GM08714 (cell line): ENCODE data around the gene EYA2.

Experiments used
- H3K4me3 ChIP-seq: fragments of 200-500 bp; sonication (Bioruptor generic); 2 replicates; pipeline ENCODE4 v1.5.1; 2014; ENCODE audit warnings: mild to moderate bottlenecking, low read length, inconsistent platforms
- ZNF274 ChIP-seq: IDR thresholded peaks from 2 replicates; pipeline ENCODE4 v1.6.1; 2012; ENCODE audit warnings: mild to moderate bottlenecking, low read depth, low read length

EYA2 gene

DNA sequence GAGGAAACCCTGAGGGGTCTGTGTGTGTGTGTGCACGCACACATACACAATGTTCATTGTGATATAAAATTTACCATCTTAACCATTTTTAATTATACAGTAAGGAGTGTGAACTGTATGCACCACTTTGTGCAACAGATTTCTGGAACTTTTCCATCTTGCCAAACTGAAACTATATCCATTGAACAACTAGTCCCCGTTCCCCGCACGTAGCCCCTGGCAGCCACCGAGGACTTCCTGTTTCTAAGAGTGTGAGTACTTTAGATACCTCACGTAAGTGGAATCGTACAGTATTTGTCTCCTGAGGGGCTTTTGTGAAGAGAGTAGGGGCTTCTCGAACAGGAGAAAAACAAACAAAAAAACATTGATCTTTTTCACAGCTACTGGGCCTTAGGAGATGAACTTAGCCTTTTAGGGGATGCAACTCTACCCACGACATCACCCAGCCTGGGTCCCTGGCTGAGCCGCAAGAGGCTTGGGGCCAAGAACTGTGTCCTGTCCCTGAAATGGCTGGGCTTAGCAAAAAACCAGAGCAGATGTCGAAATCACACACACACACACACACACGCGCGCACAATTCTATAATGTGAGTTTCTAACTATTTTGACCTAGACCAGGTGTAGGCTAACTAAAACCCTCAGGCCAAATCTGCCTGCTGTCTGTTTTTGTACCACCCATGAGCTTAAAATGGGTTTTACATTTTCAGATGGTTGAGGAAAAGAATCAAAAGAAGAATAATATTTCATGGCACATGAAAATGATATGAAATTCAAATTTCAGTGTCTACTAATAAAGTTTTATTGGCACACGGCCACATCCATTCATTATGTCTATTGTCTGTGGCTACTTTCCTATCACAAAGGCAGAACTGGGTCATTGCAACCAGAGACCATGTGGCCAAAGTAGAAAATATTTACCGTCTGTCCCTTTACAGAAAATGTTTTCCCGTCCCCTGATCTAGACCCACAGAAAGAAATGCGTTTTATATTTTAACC lies 144.2 kb downstream of the EYA2 start:
- no peak for TF ChIP-seq ZNF274
- H3K4me3 ChIP-seq = no peak overlapping the region

DNA sequence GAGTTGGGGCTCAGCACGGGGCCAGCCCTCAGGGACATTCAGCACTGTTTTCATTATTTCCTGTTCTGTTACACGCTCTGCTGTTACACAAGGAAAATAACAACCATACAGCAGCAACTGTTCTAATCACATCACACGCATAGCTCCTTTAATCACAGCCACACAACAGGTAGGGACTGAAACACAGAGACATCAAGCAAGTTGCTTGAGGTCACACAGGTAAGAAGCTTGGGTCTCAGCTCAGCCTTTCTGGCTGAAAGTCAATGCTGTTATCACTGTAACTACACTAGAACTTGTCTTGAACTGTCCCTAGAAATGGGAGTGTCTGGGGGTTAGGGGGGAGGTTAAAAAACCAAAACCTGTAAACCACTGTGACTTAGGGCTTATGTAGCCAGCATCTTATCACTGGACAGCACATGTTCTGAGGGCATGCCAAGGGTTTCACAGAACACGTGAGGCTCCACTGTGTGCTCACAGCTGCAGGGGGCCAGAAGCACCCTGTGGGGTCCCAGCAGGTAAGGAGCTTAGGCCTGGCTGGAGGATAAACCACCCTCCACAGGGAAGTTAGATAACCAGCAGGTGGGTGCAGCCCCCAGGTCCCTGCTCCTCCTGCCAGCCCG lies 146.0 kb downstream of the EYA2 start:
- no peak overlapping the region for H3K4me3 ChIP-seq
- TF ChIP-seq ZNF274 = no peak

- TF ChIP-seq ZNF274 = no peak
- no peak overlapping the region for H3K4me3 ChIP-seq
Measured at GRCh38 chr20:47041396-47041899, 146.8 kb downstream of the EYA2 start.

DNA sequence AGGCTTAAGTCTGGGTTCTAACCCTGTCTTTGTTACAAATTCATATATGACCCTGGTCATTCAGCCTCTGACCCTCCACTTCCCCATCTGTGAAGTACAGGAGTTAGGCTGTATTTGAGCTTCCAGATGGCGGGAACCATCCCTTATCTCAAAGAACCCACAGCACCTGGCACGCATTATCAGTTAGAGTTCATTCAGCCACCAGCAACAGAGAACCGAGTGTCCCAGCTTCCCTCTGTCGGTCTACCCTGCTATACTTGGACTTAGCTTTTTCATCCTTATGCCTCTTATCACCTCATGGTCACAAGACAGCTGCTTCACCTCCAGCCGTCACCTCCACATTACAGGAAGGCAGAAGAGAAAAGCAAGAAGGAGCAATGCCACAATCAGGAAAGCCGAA lies 147.8 kb downstream of the EYA2 start:
- no peak for TF ChIP-seq ZNF274
- no peak overlapping the region for H3K4me3 ChIP-seq

DNA sequence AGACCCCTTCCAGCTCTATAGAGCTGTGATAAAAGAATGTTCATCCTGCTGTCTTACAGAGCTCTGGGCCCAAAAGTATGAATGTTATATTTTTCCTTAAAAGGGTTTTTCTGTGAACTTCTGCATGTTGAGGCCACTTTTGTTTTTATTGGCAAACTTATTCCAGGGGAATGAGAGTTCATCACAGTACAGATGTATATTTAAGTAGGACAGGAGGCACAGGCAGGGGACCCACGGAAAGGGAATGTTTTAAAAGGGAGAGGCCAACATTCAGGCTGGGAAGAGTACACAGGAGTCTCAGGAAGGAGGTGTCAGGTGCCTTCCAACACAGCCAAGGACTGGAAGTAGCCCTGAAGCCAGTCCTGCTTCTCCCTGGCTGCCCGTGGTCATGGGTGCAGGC lies 148.4 kb downstream of the EYA2 start:
- no peak overlapping the region for H3K4me3 ChIP-seq
- TF ChIP-seq ZNF274 = no peak

GRCh38 chr20:47044938-47045337 lies 150.3 kb downstream of the EYA2 start:
- H3K4me3 ChIP-seq = no peak overlapping the region
- TF ChIP-seq ZNF274 = no peak

GRCh38 chr20:47048054-47048453 lies 153.4 kb downstream of the EYA2 start:
- H3K4me3 ChIP-seq = no peak overlapping the region
- no peak for TF ChIP-seq ZNF274

DNA sequence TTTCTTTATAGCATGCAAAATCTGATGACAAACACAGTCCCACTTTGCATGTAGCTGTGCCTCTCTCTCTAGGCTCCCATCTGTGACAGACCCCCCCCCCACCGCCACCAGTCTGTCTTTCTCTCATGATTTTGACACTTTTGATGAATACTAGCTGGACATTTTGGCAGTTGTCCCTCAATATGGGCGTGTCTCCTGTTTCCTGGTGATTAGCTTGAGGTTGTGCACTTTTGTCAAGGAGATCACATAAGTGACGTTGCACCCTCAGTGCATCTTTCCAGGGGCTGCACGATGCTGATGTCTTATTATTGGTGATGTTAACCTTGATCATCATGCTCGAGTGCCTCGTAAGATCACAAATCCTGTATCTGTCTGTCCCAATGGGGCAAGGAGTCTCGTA lies 155.1 kb downstream of the EYA2 start:
- no peak overlapping the region for H3K4me3 ChIP-seq
- TF ChIP-seq ZNF274 = no peak

GRCh38 chr20:47050996-47051395 lies 156.4 kb downstream of the EYA2 start:
- H3K4me3 ChIP-seq = no peak overlapping the region
- no peak for TF ChIP-seq ZNF274

DNA sequence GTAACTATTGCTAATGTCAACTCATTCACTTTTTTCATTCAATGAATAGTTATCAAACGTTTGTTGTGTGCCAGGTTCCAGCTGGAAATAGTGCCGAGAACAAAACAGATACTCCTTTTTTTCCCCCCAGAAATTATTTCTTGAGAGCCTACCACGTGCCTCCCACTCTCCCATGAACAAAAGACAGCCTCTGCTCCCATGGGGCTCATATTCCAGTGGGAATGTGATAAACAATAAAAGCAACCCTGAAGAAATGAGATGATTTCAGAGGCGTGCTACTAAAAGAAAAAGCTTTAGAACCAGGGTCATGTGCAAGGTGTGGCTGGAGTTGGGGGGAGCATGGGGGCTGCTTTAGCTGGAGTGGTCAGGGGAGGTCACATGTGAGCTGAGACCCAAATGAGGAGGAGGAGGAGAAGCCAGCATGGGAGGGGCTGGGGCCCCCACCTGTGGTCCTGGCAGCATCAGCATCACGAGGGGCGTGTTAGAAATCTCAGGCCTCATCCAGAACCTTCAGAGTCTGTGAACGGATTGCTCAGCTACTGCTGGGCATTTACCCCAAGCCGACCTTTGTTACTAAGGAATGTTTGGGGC lies 157.4 kb downstream of the EYA2 start:
- TF ChIP-seq ZNF274 = no peak
- no peak overlapping the region for H3K4me3 ChIP-seq

DNA sequence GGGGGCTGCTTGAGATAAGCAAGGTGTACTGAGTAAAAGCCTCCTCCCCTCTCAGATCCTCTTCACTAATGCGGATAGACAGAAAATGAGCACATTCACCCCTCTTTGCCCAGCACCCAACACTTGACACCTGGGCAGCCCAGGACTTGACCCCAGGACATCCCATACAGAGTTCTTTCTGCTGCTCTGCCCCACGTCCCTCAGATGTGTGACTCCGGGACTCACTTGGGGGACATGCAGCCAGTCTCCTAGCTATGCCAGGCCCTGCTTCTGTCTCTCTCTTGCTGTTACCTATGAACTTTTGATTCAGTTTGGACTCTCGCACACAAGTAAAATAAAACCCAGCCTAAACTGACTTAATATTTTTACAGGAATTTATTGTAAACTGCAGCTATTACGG lies 159.9 kb downstream of the EYA2 start:
- H3K4me3 ChIP-seq = no peak overlapping the region
- TF ChIP-seq ZNF274 = no peak

DNA sequence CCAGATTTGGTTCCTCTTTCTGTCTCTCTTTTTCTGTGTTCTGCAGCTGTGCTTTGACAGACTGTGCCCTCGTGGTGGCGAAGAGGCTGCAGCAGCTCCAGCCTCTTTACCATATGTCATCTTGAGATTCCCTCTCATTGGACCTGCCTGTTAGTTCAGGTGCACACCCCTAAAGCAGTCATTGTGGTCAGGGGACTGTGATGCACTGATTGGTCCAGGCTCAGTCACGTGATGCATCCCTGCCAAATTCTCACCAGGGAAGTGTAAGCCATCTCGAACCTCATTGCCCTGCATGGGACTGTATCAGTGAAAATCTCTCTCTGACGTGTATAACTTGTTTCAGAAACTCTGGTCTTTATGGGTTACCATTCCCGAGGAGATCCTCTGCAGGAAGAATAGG lies 160.3 kb downstream of the EYA2 start:
- no peak for TF ChIP-seq ZNF274
- no peak overlapping the region for H3K4me3 ChIP-seq

DNA sequence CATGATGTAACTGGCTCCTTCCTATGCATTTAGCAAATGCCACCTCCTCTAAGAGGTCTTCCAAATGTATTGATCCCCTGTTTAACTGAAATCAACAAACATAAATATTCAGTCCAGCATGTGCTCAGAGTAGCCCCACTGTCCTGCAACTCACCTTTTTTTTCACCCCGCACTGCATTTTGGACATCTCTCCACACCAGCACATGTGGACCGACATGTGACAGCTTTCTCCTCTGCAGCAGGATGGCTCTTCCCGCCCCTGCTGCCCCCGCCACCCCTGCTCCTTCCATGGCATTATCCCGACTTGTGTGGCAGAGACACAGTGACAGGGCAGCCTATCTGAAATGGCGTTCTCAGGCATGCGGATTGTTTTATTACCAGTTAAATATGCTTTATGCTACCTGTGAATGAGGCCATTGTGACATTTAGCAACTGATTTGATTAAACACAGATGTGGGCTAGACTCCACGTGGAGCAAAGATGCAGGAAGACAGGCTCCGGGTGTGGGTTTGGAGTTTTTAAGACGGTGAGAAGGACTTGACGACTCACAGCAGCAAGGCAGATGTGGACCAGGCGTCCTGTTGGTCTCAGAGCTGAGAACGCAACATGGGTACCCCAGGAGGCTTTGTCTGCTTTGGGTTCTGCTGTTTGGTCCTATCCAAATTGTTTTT lies 161.2 kb downstream of the EYA2 start:
- no peak overlapping the region for H3K4me3 ChIP-seq
- no peak for TF ChIP-seq ZNF274

DNA sequence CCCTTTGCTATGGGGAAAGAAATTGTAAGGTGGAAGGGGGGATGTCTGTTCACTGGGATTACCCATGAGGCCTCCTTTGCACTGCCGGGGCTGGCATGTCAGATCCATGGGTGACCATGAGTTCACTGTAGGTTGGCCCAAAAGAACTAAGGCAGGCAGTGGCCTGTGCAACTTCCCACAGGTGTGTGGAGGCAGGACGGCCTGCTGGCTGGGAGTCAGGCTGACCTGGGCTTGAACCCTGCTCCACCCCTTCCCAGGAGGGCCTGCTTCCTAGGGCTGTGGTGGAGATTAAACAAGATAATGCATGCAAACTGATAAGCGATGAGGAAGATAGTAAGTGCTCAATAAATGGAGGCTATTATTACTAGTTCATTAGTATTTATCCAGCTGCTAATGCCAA lies 163.0 kb downstream of the EYA2 start:
- no peak for TF ChIP-seq ZNF274
- H3K4me3 ChIP-seq = no peak overlapping the region
